MM.1S (cell line): ENCODE data around the gene ADCY5.

ENCODE experiments used
- CTCF ChIP-seq: fragments of 300-600 bp; sonication (generic); IDR thresholded peaks from 2 replicates; pipeline ENCODE4 v1.5.1; 2016; ENCODE audit warnings: antibody characterized with exemption, low read length, mixed read lengths
- EZH2phosphoT487 ChIP-seq: fragments of 300-600 bp; sonication (generic); IDR thresholded peaks from 2 replicates; pipeline ENCODE4 v1.6.1; 2018; ENCODE audit warnings: antibody characterized with exemption, low read length

GRCh38 chr3:123320221-123320620 is 128.7 kb downstream of the ADCY5 start:
- TF ChIP-seq CTCF, result no peak
- no peak for TF ChIP-seq EZH2phosphoT487
